HepG2 (cell line): ENCODE results near the gene SLC2A6. TPM values are rescaled to one million over a fixed set of nuclear protein-coding genes. Genes with fewer than 3 reads are reported as not detected.

Experiments used
- ATAC-seq: fragments of 200-7000 bp; cut with Tn5 transposase; 3 replicates; pipeline ENCODE4 v1.9.1; 2020; ENCODE audit warnings: mild to moderate bottlenecking, moderate library complexity
- BruUV-seq: library from RNA; stranded (reverse); fragments of 400-500 nt; replicated peaks from 2 replicates; lab custom pipeline; 2021; lab: Mats Ljungman, UMichigan
- CTCF ChIA-PET: fragments of 300-600 bp; formaldehyde crosslinking; extraction: SDS; loops from one replicate; lab custom pipeline; 2021; ENCODE audit warnings: low total read pairs, inconsistent platforms, low intra/inter-chr PET ratio; lab: Yijun Ruan, JAX
- POLR2A ChIA-PET: fragments of 350-600 bp; sonication (Branson Sonifier 250); formaldehyde crosslinking; loops from one replicate; lab custom pipeline; 2020; ENCODE audit warnings: antibody characterized with exemption, inconsistent platforms; lab: Yijun Ruan, JAX
- DNase-seq: peaks from one replicate; pipeline ENCODE4 v3.0.0-alpha.2; 2015; ENCODE audit warnings: low spot score
- FAIRE-seq: peaks from 3 replicates; lab custom pipeline; 2011; peaks lifted over from hg19 to GRCh38; lab: Jason Lieb, UNC
- H2AFZ ChIP-seq: one replicate; pipeline ENCODE4 v1.6.1; 2011; ENCODE audit warnings: low read length, inconsistent platforms
- H3K27ac ChIP-seq: fragments of 300-600 bp; 3 replicates; pipeline ENCODE4 v1.8.0; 2011; ENCODE audit warnings: mixed run types, mild to moderate bottlenecking, mixed read lengths, low read length, inconsistent platforms; ENCODE audit not compliant: insufficient read depth; ENCODE audit errors: extremely low read length
- H3K27me3 ChIP-seq, 2 experiments: fragments of 200-600 bp in 1 of 2; 2 replicates in 1 of 2; 3 replicates in 1 of 2; pipeline versions ENCODE4 v1.6.0 to v1.8.0; 2011; ENCODE audit warnings: low read length in 2 of 2, mild to moderate bottlenecking in 2 of 2, moderate library complexity in 2 of 2, inconsistent platforms in 1 of 2; ENCODE audit not compliant: insufficient read depth in 2 of 2, control insufficient read depth in 1 of 2
- H3K36me3 ChIP-seq, 2 experiments: fragments of 200-600 bp in 1 of 2; replicated peaks in 1 of 2; 2 replicates in 1 of 2; 3 replicates in 1 of 2; pipeline versions ENCODE4 v1.5.1 to v1.8.0; 2011; ENCODE audit warnings: low read length in 2 of 2, inconsistent platforms in 1 of 2; ENCODE audit not compliant: insufficient read depth in 2 of 2, control insufficient read depth in 1 of 2
- H3K4me1 ChIP-seq: 2 replicates; pipeline ENCODE4 v1.5.1; 2012; ENCODE audit warnings: low read length, inconsistent platforms; ENCODE audit not compliant: insufficient read depth
- H3K4me2 ChIP-seq: 2 replicates; pipeline ENCODE4 v1.6.0; 2011; ENCODE audit warnings: low read depth, low read length, inconsistent platforms
- H3K4me3 ChIP-seq, 3 experiments: fragments of 200-600 bp in 1 of 3; sonication (generic), shearing (Covaris generic) in 1 of 3; replicated peaks in 1 of 3; 2 replicates each; pipeline ENCODE4 v1.5.1; 2011 to 2016; ENCODE audit warnings: low read length in 3 of 3, inconsistent platforms in 2 of 3, low read depth in 2 of 3, mild to moderate bottlenecking in 2 of 3, control low read depth in 1 of 3, mixed read lengths in 1 of 3; ENCODE audit not compliant: insufficient read depth in 1 of 3
- H3K79me2 ChIP-seq: one replicate; pipeline ENCODE4 v1.6.1; 2011; ENCODE audit warnings: low read length, inconsistent platforms; ENCODE audit not compliant: insufficient read depth
- H3K9ac ChIP-seq: 2 replicates; pipeline ENCODE4 v1.6.0; 2011; ENCODE audit warnings: mild to moderate bottlenecking, low read depth, low read length, inconsistent platforms; ENCODE audit not compliant: insufficient read depth
- H3K9me3 ChIP-seq: 2 replicates; pipeline ENCODE4 v1.5.1; 2012; ENCODE audit warnings: mild to moderate bottlenecking, low read length
- H4K20me1 ChIP-seq: 2 replicates; pipeline ENCODE4 v1.6.0; 2011; ENCODE audit warnings: inconsistent platforms, mild to moderate bottlenecking, low read length, moderate library complexity; ENCODE audit not compliant: insufficient read depth
- CAMTA2 ChIP-seq: sonication (generic); formaldehyde crosslinking; IDR thresholded peaks from 2 replicates; pipeline ENCODE4 v1.4.0; 2020; ENCODE audit warnings: mild to moderate bottlenecking, missing genetic modification reagents, borderline replicate concordance
- CREB1 ChIP-seq, 2 experiments: fragments of 450-650 bp in 1 of 2; IDR thresholded peaks; 2 replicates each; pipeline ENCODE4 v1.6.1; 2016 to 2017; ENCODE audit warnings: control low read depth in 1 of 2, mild to moderate bottlenecking in 1 of 2, missing compliant biosample characterization in 1 of 2, missing genetic modification characterization in 1 of 2
- DBP ChIP-seq: sonication (generic); formaldehyde crosslinking; IDR thresholded peaks from 2 replicates; pipeline ENCODE4 v1.4.0; 2020; ENCODE audit warnings: missing genetic modification reagents; ENCODE audit errors: not compliant biosample characterization
- FOXO1 ChIP-seq: sonication (generic); formaldehyde crosslinking; IDR thresholded peaks from 2 replicates; pipeline ENCODE4 v1.4.0; 2020; ENCODE audit warnings: missing genetic modification reagents
- IKZF4 ChIP-seq: sonication (generic); formaldehyde crosslinking; IDR thresholded peaks from 2 replicates; pipeline ENCODE4 v1.5.1; 2020; ENCODE audit warnings: borderline replicate concordance, mild to moderate bottlenecking, low read depth, missing genetic modification reagents; ENCODE audit errors: not compliant biosample characterization
- KDM4B ChIP-seq: sonication (generic); formaldehyde crosslinking; IDR thresholded peaks from 2 replicates; pipeline ENCODE4 v1.4.0; 2020; ENCODE audit warnings: missing genetic modification reagents
- MLXIP ChIP-seq: sonication (generic); formaldehyde crosslinking; IDR thresholded peaks from 2 replicates; pipeline ENCODE4 v1.9.0; 2021; ENCODE audit warnings: missing genetic modification reagents, borderline replicate concordance
- NRL ChIP-seq: sonication (generic); formaldehyde crosslinking; IDR thresholded peaks from 2 replicates; pipeline ENCODE4 v1.5.0; 2020; ENCODE audit warnings: missing genetic modification reagents, mild to moderate bottlenecking, moderate library complexity, borderline replicate concordance
- POLR2AphosphoS5 ChIP-seq: IDR thresholded peaks from 2 replicates; pipeline ENCODE4 v1.6.1; 2012; ENCODE audit warnings: low read depth, low read length
- SYNCRIP ChIP-seq: fragments of 200-400 bp; formaldehyde crosslinking; IDR thresholded peaks from 2 replicates; pipeline ENCODE4 v1.6.1; 2018; ENCODE audit warnings: mild to moderate bottlenecking, low read depth, low read length; ENCODE audit not compliant: insufficient read depth
- TIGD3 ChIP-seq: sonication (generic); formaldehyde crosslinking; IDR thresholded peaks from 2 replicates; pipeline ENCODE4 v1.5.1; 2020; ENCODE audit warnings: mild to moderate bottlenecking, missing genetic modification reagents, borderline replicate concordance
- ZNF572 ChIP-seq: sonication (generic); formaldehyde crosslinking; IDR thresholded peaks from 2 replicates; pipeline ENCODE4 v1.5.1; 2020; ENCODE audit warnings: mild to moderate bottlenecking, missing genetic modification reagents
- ZNF580 ChIP-seq: IDR thresholded peaks from 2 replicates; pipeline ENCODE4 v1.6.1; 2016; ENCODE audit warnings: low read depth, borderline replicate concordance
- WGBS: methylation state at CpG from one replicate; pipeline ENCODE4 v1.1.6; 2017; ENCODE audit warnings: low lambda C conversion rate; 5-methylcytosine and 5-hydroxymethylcytosine counted together
- in situ Hi-C: cut with HindIII; loops from 2 replicates; pipeline ENCODE4 v1.10.0; 2017; ENCODE audit warnings: low pct_unique_long_range_greater_than_20kb; ENCODE audit not compliant: extremely low pct_ligation_motif_present
- intact Hi-C: fragments of 100-400 bp; cut with micrococcal nuclease; formaldehyde crosslinking; loops from one replicate; pipeline ENCODE4 v1.10.0; 2022; ENCODE audit not compliant: unreplicated experiment
- polyA plus RNA-seq, 8 experiments: library from polyadenylated mRNA; depleted of rRNA in 3 of 8; stranded (reverse) in 7 of 8; unstranded in 1 of 8; fragments of >200 nt; fragmentation: Illumina TruSeq in 4 of 8; extraction: Trizol in 4 of 8; gene quantifications; 2 replicates each; pipeline versions ENCODE4 v1.2.1 to v1.2.3, GENCODE V29; 2011 to 2016; ENCODE audit warnings: low read depth in 4 of 8, missing spikeins in 1 of 8, mixed read lengths in 1 of 8; ENCODE audit not compliant: insufficient read depth in 1 of 8
- total RNA-seq, 5 experiments: library from RNA; depleted of rRNA; stranded (reverse); fragments of >200 nt; fragmentation: Illumina TruSeq; extraction: Trizol; gene quantifications; 2 replicates each; pipeline ENCODE4 v1.2.3, GENCODE V29; 2016; ENCODE audit warnings: low read depth in 1 of 5

Gene SLC2A6
- total and polyA plus RNA-seq, 2 of the 13 experiments (the other 11 are each of a cell fraction or from before 2014, with no cell fraction given), result 4.1 to 15.0 TPM

GRCh38 chr9:133516961-133517350, 38.1 kb upstream of the SLC2A6 start (continued):
- TF ChIP-seq DBP (CRISPR knock-in tag) (no peak), ZNF572 (CRISPR knock-in tag) (no peak), KDM4B (no peak), CAMTA2 (CRISPR knock-in tag) (no peak), MLXIP (CRISPR knock-in tag) (no peak), IKZF4 (CRISPR knock-in tag) (no peak)

- intact Hi-C loops, result no loop called here
- Histone ChIP-seq H2AFZ (no peak overlapping the region), H4K20me1 (no peaks in the 10 kb centered on the region), H3K4me2 (no peak overlapping the region), H3K36me3 (no peaks in the 10 kb centered on the region), H3K27ac (no peak overlapping the region), H3K27me3 (peaks cover 10 to 72% of the 10 kb centered on the region in 2 experiments; a peak in 4 of 5 replicates), H3K4me3 (no peak overlapping the region), H3K79me2 (no peaks in the 10 kb centered on the region), H3K9ac (no peak overlapping the region), H3K9me3 (no peaks in the 10 kb centered on the region), H3K4me1 (peaks cover 36% of the 10 kb centered on the region)
- in situ Hi-C loops, result no loop called here
- FAIRE-seq, result no peak
- BruUV-seq, result no TSS peak
- WGBS, result 14% methylated on average over 4 of the region's 11 CpGs
- no peak for ATAC-seq
- CTCF ChIA-PET, result no interaction called here
- DNase-seq, result no peak
- POLR2A ChIA-PET, result no interaction called here
- TF ChIP-seq POLR2AphosphoS5 (no peak), TIGD3 (CRISPR knock-in tag) (no peak), MLXIP (CRISPR knock-in tag) (no peak), ZNF580 (CRISPR knock-in tag) (no peak), FOXO1 (CRISPR knock-in tag) (no peak), NRL (CRISPR knock-in tag) (no peak), CREB1 (IDR thresholded peaks at IDR 0.05) (no peak), CREB1 (CRISPR knock-in tag; IDR thresholded peaks at IDR 0.05) (no peak), SYNCRIP (no peak)
These were observed 37.5 kb upstream of the SLC2A6 start for GRCh38 chr9:133516256-133516960.
